ENCODE data around the gene CHRNB2.

CHRNB2 gene

GRCh38 chr1:154589780-154590179, 22.2 kb downstream of the CHRNB2 start:
- Histone ChIP-seq H3K9me3 (no peaks in the 10 kb centered on the region), H3K36me3 (peaks cover 96% of the 10 kb centered on the region), H3K4me1 (peaks cover 18% of the 10 kb centered on the region), H3K27me3 (no peaks in the 10 kb centered on the region), H3K4me3 (ENCODE audit: low read depth, low read length) (no peak overlapping the region)
- DNase-seq = no peak
- no peak for TF ChIP-seq CTCF (IDR thresholded peaks at IDR 0.05; ENCODE audit: low read depth, low read length)

- H3K36me3 ChIP-seq = peaks cover 94% of the 10 kb centered on the region
- no peak for DNase-seq
Observed at GRCh38 chr1:154590756-154591155, 23.2 kb downstream of the CHRNB2 start.

DNA sequence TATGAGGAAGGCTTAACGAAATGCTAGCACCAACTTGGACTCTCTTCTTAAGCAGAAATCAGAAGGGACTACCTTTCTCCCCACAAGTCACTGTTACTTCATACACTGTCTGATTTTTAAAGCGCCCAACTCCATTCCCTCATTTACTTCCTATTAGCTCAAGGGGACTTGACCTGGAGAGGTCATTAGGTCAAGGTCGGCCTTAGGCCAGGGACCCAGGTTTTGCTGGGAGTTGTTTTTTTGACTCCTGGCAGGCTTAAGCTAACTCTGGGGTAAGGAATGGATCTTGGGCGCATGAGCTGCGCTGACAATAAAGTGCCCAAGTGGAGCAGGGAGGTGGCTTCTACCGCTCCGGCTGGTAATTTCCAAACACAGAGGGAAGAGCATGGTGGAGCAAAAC, 23.6 kb downstream of the CHRNB2 start:
- TF ChIP-seq CTCF (IDR thresholded peaks at IDR 0.05; ENCODE audit: low read depth, low read length) = no peak
- Histone ChIP-seq H3K36me3 (peaks cover 94% of the 10 kb centered on the region), H3K4me1 (peaks cover 3% of the 10 kb centered on the region), H3K9me3 (no peaks in the 10 kb centered on the region), H3K27me3 (no peaks in the 10 kb centered on the region), H3K4me3 (ENCODE audit: low read depth, low read length) (no peak overlapping the region)
- DNase-seq = no peak

More at GRCh38 chr1:154590756-154591155, 23.2 kb downstream of the CHRNB2 start:
- H3K27me3 ChIP-seq = no peaks in the 10 kb centered on the region
- no peak for TF ChIP-seq CTCF (IDR thresholded peaks at IDR 0.05; ENCODE audit: low read depth, low read length)
- peaks cover 8% of the 10 kb centered on the region for H3K4me1 ChIP-seq
- H3K4me3 ChIP-seq (ENCODE audit: low read depth, low read length) = no peak overlapping the region
- H3K9me3 ChIP-seq = no peaks in the 10 kb centered on the region

DNA sequence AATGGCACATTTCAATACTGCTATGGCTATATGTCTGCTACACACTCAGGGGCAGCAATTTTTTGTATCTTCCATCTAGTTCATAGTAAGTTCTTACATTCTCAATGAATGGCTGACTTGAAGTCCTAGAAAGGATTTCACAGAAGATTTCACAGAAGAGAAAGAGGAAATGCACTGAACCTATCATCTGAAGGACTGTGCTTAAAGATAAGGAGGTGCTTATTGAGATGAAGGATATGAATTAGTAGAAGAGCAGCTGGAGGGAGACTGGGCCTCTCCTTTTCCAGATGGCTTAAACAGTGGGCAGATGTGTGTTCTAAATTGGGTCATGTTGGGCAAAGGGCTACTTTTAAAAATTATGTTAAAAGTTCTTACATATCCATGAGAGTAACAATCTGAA, 25.8 kb downstream of the CHRNB2 start:
- H3K4me3 ChIP-seq (ENCODE audit: low read depth, low read length) = no peak overlapping the region
- H3K27me3 ChIP-seq = no peaks in the 10 kb centered on the region
- H3K9me3 ChIP-seq = no peaks in the 10 kb centered on the region
- TF ChIP-seq CTCF (IDR thresholded peaks at IDR 0.05; ENCODE audit: low read depth, low read length) = no peak
- H3K4me1 ChIP-seq = no peaks in the 10 kb centered on the region
- H3K36me3 ChIP-seq = peaks cover 94% of the 10 kb centered on the region
- DNase-seq = no peak

DNA sequence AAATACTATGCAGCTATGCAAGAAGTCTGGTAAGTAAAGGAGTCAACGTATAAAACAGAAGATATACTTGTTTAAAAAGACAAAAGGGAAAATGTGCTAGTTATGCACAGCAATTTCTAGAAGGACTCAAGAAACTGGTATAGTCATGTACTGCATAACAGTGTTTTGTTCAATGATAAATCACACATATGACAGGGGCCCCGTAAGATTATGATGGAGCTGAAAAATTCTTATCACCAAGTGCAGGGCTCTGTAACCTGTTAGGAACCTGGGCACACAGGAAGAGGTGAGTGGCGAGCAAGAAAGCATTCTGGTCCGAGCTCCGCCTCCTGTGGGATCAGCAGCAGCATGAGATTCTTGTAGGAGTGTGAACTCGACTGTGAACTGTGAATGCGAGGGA, 27.2 kb downstream of the CHRNB2 start:
- Histone ChIP-seq H3K4me3 (ENCODE audit: low read depth, low read length) (no peak overlapping the region), H3K9me3 (no peaks in the 10 kb centered on the region), H3K36me3 (peaks cover 87% of the 10 kb centered on the region), H3K4me1 (no peaks in the 10 kb centered on the region), H3K27me3 (no peaks in the 10 kb centered on the region)
- TF ChIP-seq CTCF (IDR thresholded peaks at IDR 0.05; ENCODE audit: low read depth, low read length) = no peak
- DNase-seq = no peak

DNA sequence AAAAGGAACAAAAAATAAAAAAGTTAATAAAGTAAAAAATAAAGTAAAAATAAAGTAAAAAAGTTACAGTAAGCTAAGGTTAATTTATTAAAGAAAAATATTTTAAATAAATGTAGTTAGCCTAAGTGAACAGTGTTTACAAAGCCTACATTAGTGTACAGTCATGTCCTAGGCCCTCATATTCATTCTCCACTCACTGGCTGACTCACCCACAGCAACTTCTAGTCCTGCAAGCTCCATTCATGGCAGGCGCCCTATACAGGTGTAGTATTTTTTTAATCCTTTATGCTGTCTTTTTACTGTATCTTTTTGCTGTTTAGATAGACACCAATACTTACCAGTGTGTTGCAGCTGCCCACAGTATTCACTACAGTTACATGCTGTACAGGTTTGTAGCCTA, 28.0 kb downstream of the CHRNB2 start:
- no peaks in the 10 kb centered on the region for H3K4me1 ChIP-seq
- TF ChIP-seq CTCF (IDR thresholded peaks at IDR 0.05; ENCODE audit: low read depth, low read length) = no peak
- no peaks in the 10 kb centered on the region for H3K27me3 ChIP-seq
- no peak overlapping the region for H3K4me3 ChIP-seq (ENCODE audit: low read depth, low read length)
- H3K9me3 ChIP-seq = no peaks in the 10 kb centered on the region
- no peak for DNase-seq
- peaks cover 80% of the 10 kb centered on the region for H3K36me3 ChIP-seq

Measured in BE2C (cell line).